Endothelial cell of umbilical vein (primary cell): Measurements from ENCODE around the gene NACAD. TPM values are rescaled to one million over a fixed set of nuclear protein-coding genes. Genes with fewer than 3 reads are reported as not detected.

ENCODE experiments used
- BruUV-seq: library from RNA; stranded (reverse); fragments of 400-500 nt; replicated peaks from 2 replicates; lab custom pipeline; 2021; lab: Mats Ljungman, UMichigan
- CTCF ChIA-PET: fragments of 300-600, 350-600 bp; sonication (Branson Sonifier 250); formaldehyde crosslinking; loops from one replicate; lab custom pipeline; 2021; ENCODE audit warnings: antibody characterized with exemption, inconsistent platforms; lab: Charles Lee
- POLR2A ChIA-PET: fragments of 300-600, 350-600 bp; sonication (Branson Sonifier 250); formaldehyde crosslinking; loops from one replicate; lab custom pipeline; 2021; ENCODE audit warnings: antibody characterized with exemption, inconsistent platforms; lab: Charles Lee
- DNase-seq: peaks from one replicate; pipeline ENCODE4 v3.0.0-alpha.2; 2011; ENCODE audit warnings: low read depth, low spot score
- FAIRE-seq: peaks from 2 replicates; lab custom pipeline; 2011; peaks lifted over from hg19 to GRCh38; lab: Jason Lieb, UNC
- H2AFZ ChIP-seq: 2 replicates; pipeline ENCODE4 v1.6.0; 2012; ENCODE audit warnings: low read depth, low read length, control low read depth, inconsistent platforms
- H3K27ac ChIP-seq: 2 replicates; pipeline ENCODE4 v1.5.1; 2011; ENCODE audit warnings: low read depth, mild to moderate bottlenecking, control low read depth, low read length, moderate library complexity; ENCODE audit not compliant: insufficient read depth
- H3K27me3 ChIP-seq, 2 experiments: 2 replicates each; pipeline versions ENCODE4 v1.6.0 to v1.6.1; 2011; ENCODE audit warnings: low read length in 2 of 2, mixed read lengths in 1 of 2; ENCODE audit not compliant: control insufficient read depth in 2 of 2, insufficient read depth in 2 of 2
- H3K36me3 ChIP-seq, 2 experiments: 2 replicates in 1 of 2; 3 replicates in 1 of 2; pipeline ENCODE4 v1.5.1; 2011; ENCODE audit warnings: low read length in 2 of 2, mild to moderate bottlenecking in 1 of 2, moderate library complexity in 1 of 2; ENCODE audit not compliant: control insufficient read depth in 2 of 2, insufficient read depth in 2 of 2; ENCODE audit errors: extremely low read depth in 1 of 2
- H3K4me1 ChIP-seq: 3 replicates; pipeline ENCODE4 v1.5.1; 2011; ENCODE audit warnings: mild to moderate bottlenecking, low read length; ENCODE audit not compliant: control insufficient read depth, insufficient read depth; ENCODE audit errors: extremely low read depth
- H3K4me2 ChIP-seq: 2 replicates; pipeline ENCODE4 v1.6.1; 2011; ENCODE audit warnings: low read length, control low read depth, mixed read lengths; ENCODE audit not compliant: insufficient read depth
- H3K4me3 ChIP-seq, 3 experiments: fragments of 200-600 bp in 1 of 3; sonication (generic), shearing (Covaris generic) in 1 of 3; replicated peaks in 1 of 3; 2 replicates each; pipeline ENCODE4 v1.5.1; 2011 to 2016; ENCODE audit warnings: control low read depth in 3 of 3, low read length in 3 of 3, mild to moderate bottlenecking in 2 of 3, inconsistent platforms in 1 of 3, low read depth in 1 of 3, moderate library complexity in 1 of 3; ENCODE audit not compliant: insufficient read depth in 1 of 3
- H3K79me2 ChIP-seq: 2 replicates; pipeline ENCODE4 v1.6.0; 2012; ENCODE audit warnings: low read length, inconsistent platforms; ENCODE audit not compliant: control insufficient read depth, insufficient read depth
- H3K9ac ChIP-seq: replicated peaks from 2 replicates; pipeline ENCODE3; 2011; ENCODE audit warnings: low read length, control low read depth; ENCODE audit not compliant: insufficient read depth; ENCODE audit errors: extremely low read depth
- H3K9me1 ChIP-seq: replicated peaks from 3 replicates; pipeline ENCODE4 v1.6.0; 2011; ENCODE audit warnings: mild to moderate bottlenecking, low read length; ENCODE audit not compliant: control insufficient read depth, insufficient read depth; ENCODE audit errors: extremely low read depth
- H3K9me3 ChIP-seq: replicated peaks from 2 replicates; pipeline ENCODE4 v1.5.1; 2012; ENCODE audit warnings: low read length, inconsistent platforms; ENCODE audit not compliant: control insufficient read depth, insufficient read depth
- H4K20me1 ChIP-seq: replicated peaks from 2 replicates; pipeline ENCODE3; 2011; ENCODE audit warnings: mild to moderate bottlenecking, low read length; ENCODE audit not compliant: control insufficient read depth, insufficient read depth; ENCODE audit errors: extremely low read depth
- FOS ChIP-seq: IDR thresholded peaks from 2 replicates; pipeline ENCODE4 v1.6.1; 2011; ENCODE audit warnings: mild to moderate bottlenecking, low read length, moderate library complexity, borderline replicate concordance; ENCODE audit not compliant: insufficient read depth
- POLR2A ChIP-seq: IDR thresholded peaks from 2 replicates; pipeline ENCODE4 v1.6.1; 2012; ENCODE audit warnings: low read depth, mild to moderate bottlenecking, control low read depth, low read length
- dilution Hi-C: fragments of 300-500 bp; cut with MboI; formaldehyde crosslinking; loops from one replicate; pipeline ENCODE4 v1.15.0; 2019; ENCODE audit warnings: low sequenced_read_pairs; ENCODE audit not compliant: extremely low pct_ligation_motif_present
- intact Hi-C: fragments of 100-400 bp; cut with micrococcal nuclease; formaldehyde crosslinking; loops from one replicate; pipeline ENCODE4 v1.10.0; 2022
- polyA plus RNA-seq, 4 experiments: library from polyadenylated mRNA; depleted of rRNA in 3 of 4; stranded (reverse) in 3 of 4; unstranded in 1 of 4; fragments of >200 nt; gene quantifications; 2 replicates each; pipeline versions ENCODE4 v1.2.1 to v1.2.3, GENCODE V29; 2011 to 2012; ENCODE audit warnings: missing spikeins in 1 of 4
- total RNA-seq: library from RNA; stranded (reverse); gene quantifications from 2 replicates; pipeline ENCODE4 v1.2.3, GENCODE V29; 2021
- TF ChIP-seq, protein P1 (sequence below), 2 donors: IDR thresholded peaks; 1 replicate in 1 of 2; 2 replicates in 1 of 2; pipeline ENCODE4 v1.5.1; 2011; ENCODE audit warnings: low read length in 2 of 2, mild to moderate bottlenecking in 2 of 2, moderate library complexity in 2 of 2, control low read depth in 1 of 2, inconsistent platforms in 1 of 2, low read depth in 1 of 2; ENCODE audit not compliant: insufficient read depth in 1 of 2; ENCODE audit errors: extremely low read depth in 1 of 2
- TF ChIP-seq, protein P2 (sequence below): IDR thresholded peaks from 2 replicates; pipeline ENCODE4 v1.6.1; 2011; ENCODE audit not compliant: insufficient read depth, insufficient read length

Gene NACAD
- total and polyA plus RNA-seq, 2 donors (not counting 3 experiments of a cell fraction or from before 2014, with no cell fraction given): 1.4 to 6.6 TPM

DNA sequence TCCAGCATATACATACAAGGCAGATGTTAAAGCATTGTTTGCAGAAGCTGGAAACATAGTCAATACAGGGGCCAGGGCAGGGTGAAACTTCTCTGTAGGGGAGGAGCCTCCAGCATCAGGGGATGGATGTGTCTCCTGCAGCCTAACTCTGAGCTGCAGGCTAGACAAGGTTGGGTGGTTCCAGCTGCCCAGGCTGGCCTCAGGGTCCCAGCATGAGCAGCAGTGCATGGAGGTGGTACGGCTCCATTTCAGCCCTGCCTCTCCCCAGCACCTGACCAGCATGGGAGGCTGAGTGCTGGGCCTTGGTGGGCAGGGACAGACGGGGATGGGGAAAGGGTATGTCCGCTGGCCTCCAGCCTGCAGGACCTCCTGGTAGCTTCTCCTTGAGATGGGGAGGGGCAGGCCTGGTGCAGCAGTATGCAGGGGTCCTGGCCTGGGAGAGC, 30.1 kb upstream of the NACAD start:
- H3K27me3 ChIP-seq: peaks cover 19 to 20% of the 10 kb centered on the region in 2 experiments
- no peaks in the 10 kb centered on the region for H4K20me1 ChIP-seq
- DNase-seq: no peak
- no TSS peak for BruUV-seq
- dilution Hi-C loops: no loop called here
- H3K27ac ChIP-seq: no peak overlapping the region
- H3K36me3 ChIP-seq: no peaks in the 10 kb centered on the region
- FAIRE-seq: no peak
- H3K79me2 ChIP-seq: no peaks in the 10 kb centered on the region
- CTCF ChIA-PET: interaction anchor here (1.2 to 1.4 kb wide), 2 partner anchors 17 to 145 kb away, joined by 5 to 6 read pairs; no protein-coding TSS in a partner anchor
- no peaks in the 10 kb centered on the region for H3K9me3 ChIP-seq
- H3K4me3 ChIP-seq: no peak overlapping the region
- intact Hi-C loops: no loop called here
- TF ChIP-seq FOS: no peak
- TF ChIP-seq POLR2A: no peak
- H3K9ac ChIP-seq: no peak overlapping the region
- H3K4me2 ChIP-seq: no peak overlapping the region
- H3K4me1 ChIP-seq: no peaks in the 10 kb centered on the region
- POLR2A ChIA-PET: no interaction called here
- H2AFZ ChIP-seq: no peak overlapping the region
- no peaks in the 10 kb centered on the region for H3K9me1 ChIP-seq

DNA sequence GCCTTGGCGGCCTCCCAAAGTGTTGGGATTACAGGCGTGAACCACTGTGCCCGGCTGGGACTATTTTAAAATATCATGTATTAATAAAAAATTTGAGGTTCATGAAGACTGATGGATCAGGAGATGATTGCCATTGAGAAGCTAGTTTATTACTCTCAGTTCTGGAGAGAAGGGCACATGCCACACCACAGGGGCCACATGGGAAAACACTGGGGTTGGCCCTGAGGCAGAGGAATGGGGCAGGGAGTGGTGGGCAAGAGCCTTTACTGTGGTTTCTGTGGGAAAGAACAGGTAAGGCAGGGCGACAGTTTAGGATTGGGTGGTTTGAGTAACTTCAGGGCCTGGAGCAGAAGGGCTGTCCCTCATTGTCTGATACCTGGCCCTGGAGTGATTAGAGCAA, 29.5 kb upstream of the NACAD start:
- dilution Hi-C loops (no loop called here), intact Hi-C loops (no loop called here)
- Histone ChIP-seq H3K9ac (no peak overlapping the region), H3K4me1 (no peaks in the 10 kb centered on the region), H4K20me1 (no peaks in the 10 kb centered on the region), H3K27ac (no peak overlapping the region), H3K36me3 (no peaks in the 10 kb centered on the region), H3K27me3 (peaks cover 19 to 24% of the 10 kb centered on the region in 2 experiments), H3K4me3 (no peak overlapping the region), H3K9me3 (no peaks in the 10 kb centered on the region), H3K9me1 (no peaks in the 10 kb centered on the region), H3K79me2 (no peaks in the 10 kb centered on the region), H3K4me2 (no peak overlapping the region), H2AFZ (no peak overlapping the region)
- BruUV-seq: no TSS peak
- POLR2A ChIA-PET: no interaction called here
- FAIRE-seq (no peak), DNase-seq (no peak)
- TF ChIP-seq, protein P1, sequence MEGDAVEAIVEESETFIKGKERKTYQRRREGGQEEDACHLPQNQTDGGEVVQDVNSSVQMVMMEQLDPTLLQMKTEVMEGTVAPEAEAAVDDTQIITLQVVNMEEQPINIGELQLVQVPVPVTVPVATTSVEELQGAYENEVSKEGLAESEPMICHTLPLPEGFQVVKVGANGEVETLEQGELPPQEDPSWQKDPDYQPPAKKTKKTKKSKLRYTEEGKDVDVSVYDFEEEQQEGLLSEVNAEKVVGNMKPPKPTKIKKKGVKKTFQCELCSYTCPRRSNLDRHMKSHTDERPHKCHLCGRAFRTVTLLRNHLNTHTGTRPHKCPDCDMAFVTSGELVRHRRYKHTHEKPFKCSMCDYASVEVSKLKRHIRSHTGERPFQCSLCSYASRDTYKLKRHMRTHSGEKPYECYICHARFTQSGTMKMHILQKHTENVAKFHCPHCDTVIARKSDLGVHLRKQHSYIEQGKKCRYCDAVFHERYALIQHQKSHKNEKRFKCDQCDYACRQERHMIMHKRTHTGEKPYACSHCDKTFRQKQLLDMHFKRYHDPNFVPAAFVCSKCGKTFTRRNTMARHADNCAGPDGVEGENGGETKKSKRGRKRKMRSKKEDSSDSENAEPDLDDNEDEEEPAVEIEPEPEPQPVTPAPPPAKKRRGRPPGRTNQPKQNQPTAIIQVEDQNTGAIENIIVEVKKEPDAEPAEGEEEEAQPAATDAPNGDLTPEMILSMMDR (IDR thresholded peaks at IDR 0.05; ENCODE audit: extremely low read depth in 1 of 2, insufficient read depth in 1 of 2, low read depth in 1 of 2, low read length in 2 of 2): no peak
- no peak for TF ChIP-seq POLR2A
- TF ChIP-seq, protein P2, sequence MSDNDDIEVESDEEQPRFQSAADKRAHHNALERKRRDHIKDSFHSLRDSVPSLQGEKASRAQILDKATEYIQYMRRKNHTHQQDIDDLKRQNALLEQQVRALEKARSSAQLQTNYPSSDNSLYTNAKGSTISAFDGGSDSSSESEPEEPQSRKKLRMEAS: no peak
- CTCF ChIA-PET: interaction anchor here (1.2 kb wide), 1 partner anchor 18 kb away, joined by 6 read pairs; no protein-coding TSS in a partner anchor
